H9 (cell line): ENCODE measurements around the gene DMPK. TPM values are rescaled to one million over a fixed set of nuclear protein-coding genes. Genes with fewer than 3 reads are reported as not detected.

ENCODE experiments used
- DNase-seq: peaks from one replicate; pipeline ENCODE4 v3.0.0-alpha.2; 2017
- H2AFZ ChIP-seq: one replicate; pipeline ENCODE4 v1.6.1; 2013; ENCODE audit warnings: mild to moderate bottlenecking, low read length, control low read depth, moderate library complexity
- H2AK5ac ChIP-seq: 2 replicates; pipeline ENCODE4 v1.6.1; 2013; ENCODE audit warnings: low read length, control low read depth, mixed read lengths; ENCODE audit not compliant: insufficient read length
- H2BK120ac ChIP-seq: one replicate; pipeline ENCODE4 v1.6.1; 2013; ENCODE audit warnings: low read depth, mild to moderate bottlenecking, low read length, control low read depth, inconsistent platforms; ENCODE audit not compliant: poor library complexity, severe bottlenecking
- H2BK12ac ChIP-seq: 2 replicates; pipeline ENCODE4 v1.6.1; 2013; ENCODE audit warnings: low read length, control low read depth, mixed read lengths, low read depth; ENCODE audit not compliant: insufficient read length
- H2BK15ac ChIP-seq: 2 replicates; pipeline ENCODE4 v1.6.1; 2013; ENCODE audit warnings: low read depth, low read length, control low read depth
- H2BK20ac ChIP-seq: one replicate; pipeline ENCODE4 v1.6.1; 2013; ENCODE audit warnings: low read depth, mild to moderate bottlenecking, low read length, control low read depth, inconsistent platforms; ENCODE audit not compliant: poor library complexity, severe bottlenecking
- H2BK5ac ChIP-seq: 2 replicates; pipeline ENCODE4 v1.6.1; 2013; ENCODE audit warnings: low read length, control low read depth, mixed read lengths; ENCODE audit not compliant: insufficient read length
- H3K14ac ChIP-seq: 2 replicates; pipeline ENCODE4 v1.6.1; 2013; ENCODE audit warnings: low read length, control low read depth; ENCODE audit not compliant: insufficient read depth
- H3K18ac ChIP-seq: 2 replicates; pipeline ENCODE4 v1.6.1; 2013; ENCODE audit warnings: low read depth, mild to moderate bottlenecking, mixed read lengths, low read length, control low read depth; ENCODE audit not compliant: insufficient read length
- H3K23ac ChIP-seq: 2 replicates; pipeline ENCODE4 v1.6.1; 2013; ENCODE audit warnings: low read length, control low read depth, mixed read lengths, low read depth; ENCODE audit not compliant: insufficient read length
- H3K23me2 ChIP-seq: 2 replicates; pipeline ENCODE4 v1.6.1; 2013; ENCODE audit warnings: low read depth, mild to moderate bottlenecking, mixed read lengths, low read length, control low read depth; ENCODE audit not compliant: insufficient read length, poor library complexity, severe bottlenecking
- H3K27ac ChIP-seq: 2 replicates; pipeline ENCODE4 v1.5.1; 2013; ENCODE audit warnings: low read length, control low read depth, mixed read lengths, low read depth; ENCODE audit not compliant: insufficient read length
- H3K27me3 ChIP-seq: 2 replicates; pipeline ENCODE4 v1.6.1; 2013; ENCODE audit warnings: low read length, control low read depth, inconsistent platforms; ENCODE audit not compliant: insufficient read depth
- H3K4ac ChIP-seq: 2 replicates; pipeline ENCODE4 v1.6.1; 2013; ENCODE audit warnings: low read depth, mild to moderate bottlenecking, control low read depth, inconsistent platforms, low read length, moderate library complexity
- H3K4me1 ChIP-seq: 2 replicates; pipeline ENCODE4 v1.6.1; 2013; ENCODE audit warnings: low read length, control low read depth, inconsistent platforms; ENCODE audit not compliant: insufficient read depth
- H3K4me2 ChIP-seq: 2 replicates; pipeline ENCODE4 v1.6.1; 2013; ENCODE audit warnings: low read length, control low read depth, mixed read lengths; ENCODE audit not compliant: insufficient read length, insufficient read depth
- H3K56ac ChIP-seq: 2 replicates; pipeline ENCODE4 v1.6.1; 2013; ENCODE audit warnings: low read depth, mild to moderate bottlenecking, mixed read lengths, low read length, control low read depth; ENCODE audit not compliant: insufficient read length
- H3K79me1 ChIP-seq: 2 replicates; pipeline ENCODE4 v1.6.1; 2013; ENCODE audit warnings: low read depth, mild to moderate bottlenecking, moderate library complexity, low read length, control low read depth, inconsistent platforms; ENCODE audit not compliant: insufficient read depth, poor library complexity, severe bottlenecking
- H3K79me2 ChIP-seq: 2 replicates; pipeline ENCODE4 v1.6.1; 2013; ENCODE audit warnings: low read length, control low read depth, inconsistent platforms; ENCODE audit not compliant: insufficient read depth
- H3K9ac ChIP-seq: 2 replicates; pipeline ENCODE4 v1.6.1; 2013; ENCODE audit warnings: low read length, control low read depth, mixed read lengths; ENCODE audit not compliant: insufficient read length; ENCODE audit errors: extremely low read depth
- H3K9me3 ChIP-seq: one replicate; pipeline ENCODE4 v1.6.1; 2013; ENCODE audit warnings: low read depth, low read length, inconsistent platforms; ENCODE audit not compliant: control insufficient read depth
- H3T11ph ChIP-seq: one replicate; pipeline ENCODE4 v1.6.1; 2013; ENCODE audit warnings: mild to moderate bottlenecking, low read length, control low read depth, inconsistent platforms
- H4K20me1 ChIP-seq: one replicate; pipeline ENCODE4 v1.6.1; 2013; ENCODE audit not compliant: control insufficient read depth, insufficient read length, insufficient read depth
- H4K5ac ChIP-seq: 2 replicates; pipeline ENCODE4 v1.6.1; 2013; ENCODE audit warnings: low read depth, mild to moderate bottlenecking, mixed read lengths, low read length, control low read depth; ENCODE audit not compliant: insufficient read length
- H4K8ac ChIP-seq: replicated peaks from 2 replicates; pipeline ENCODE4 v1.6.1; 2013; ENCODE audit warnings: low read length, control low read depth, mixed read lengths, low read depth; ENCODE audit not compliant: insufficient read length
- H4K91ac ChIP-seq: 2 replicates; pipeline ENCODE4 v1.6.1; 2013; ENCODE audit warnings: low read depth, mild to moderate bottlenecking, moderate library complexity, mixed read lengths, low read length, control low read depth; ENCODE audit not compliant: insufficient read length
- H3K27ac Mint-ChIP-seq, 3 experiments: 2 replicates in 2 of 3; 3 replicates in 1 of 3; pipeline ENCODE4 v1.8.0; 2020 to 2021; ENCODE audit warnings: mixed read lengths in 3 of 3, mild to moderate bottlenecking in 1 of 3, moderate library complexity in 1 of 3
- H3K27me3 Mint-ChIP-seq: 2 replicates; pipeline ENCODE4 v1.8.0; 2021; ENCODE audit warnings: low read depth, mild to moderate bottlenecking, moderate library complexity, mixed read lengths
- H3K36me3 Mint-ChIP-seq, 3 experiments: 2 replicates in 2 of 3; 3 replicates in 1 of 3; pipeline ENCODE4 v1.8.0; 2020 to 2021; ENCODE audit warnings: low read depth in 3 of 3, mixed read lengths in 3 of 3; ENCODE audit not compliant: insufficient read depth in 1 of 3
- H3K4me1 Mint-ChIP-seq, 2 experiments: 2 replicates each; pipeline ENCODE4 v1.8.0; 2020; ENCODE audit warnings: mixed read lengths in 2 of 2
- H3K4me3 Mint-ChIP-seq, 2 experiments: 2 replicates in 1 of 2; 3 replicates in 1 of 2; pipeline ENCODE4 v1.8.0; 2020 to 2021; ENCODE audit warnings: mild to moderate bottlenecking in 2 of 2, mixed read lengths in 2 of 2, moderate library complexity in 1 of 2
- H3K9me3 Mint-ChIP-seq, 2 experiments: 2 replicates in 1 of 2; 3 replicates in 1 of 2; pipeline ENCODE4 v1.8.0; 2020; ENCODE audit warnings: mild to moderate bottlenecking in 2 of 2, mixed read lengths in 2 of 2, moderate library complexity in 1 of 2
- CTCF ChIP-seq: fragments of 200-600 bp; sonication (generic); conservative IDR thresholded peaks from 3 replicates; pipeline ENCODE4 v1.8.0; 2021; ENCODE audit warnings: antibody characterized with exemption, mild to moderate bottlenecking
- WGBS: extraction: QIAGEN DNeasy Blood & Tissue Kit; methylation state at CpG from one replicate; pipeline ENCODE4 v1.1.7; 2013; ENCODE audit warnings: missing lambda C conversion rate, low lambda C conversion rate, mixed read lengths; ENCODE audit not compliant: insufficient read length; ENCODE audit errors: extremely low coverage; 5-methylcytosine and 5-hydroxymethylcytosine counted together
- total RNA-seq: library from RNA; stranded (reverse); gene quantifications from 2 replicates; pipeline ENCODE4 v1.2.1, GENCODE V29; 2021

The DMPK gene
- total RNA-seq, 1 experiment from 2014 or later = 67.4 TPM

- DNase-seq = no peak
- Mint-ChIP-seq H3K36me3 (0 out of 7 replicates have a peak, but pooled peaks cover 0 to 2% (median 0%) of the 10 kb centered on the region in 3 experiments), H3K27me3 (peaks cover 20% of the 10 kb centered on the region), H3K27ac (no peak overlapping the region), H3K9me3 (no peaks in the 10 kb centered on the region), H3K4me3 (no peak overlapping the region), H3K4me1 (peaks cover 8 to 35% of the 10 kb centered on the region in 2 experiments)
- no peak overlapping the region for H2BK5ac ChIP-seq
- no peak overlapping the region for H3K27ac ChIP-seq
- no peak overlapping the region for H2BK120ac ChIP-seq
- no peak overlapping the region for H3K9ac ChIP-seq
- peaks cover 11% of the 10 kb centered on the region for H3K23me2 ChIP-seq
- TF ChIP-seq CTCF = no peak
- H3K4me2 ChIP-seq = no peak overlapping the region
- no peak overlapping the region for H3K14ac ChIP-seq
- H3T11ph ChIP-seq = no peak overlapping the region
- no peak overlapping the region for H4K91ac ChIP-seq
- no peaks in the 10 kb centered on the region for H3K79me1 ChIP-seq
- peaks cover 3% of the 10 kb centered on the region; the same call in 1 of the 2 replicates for H3K4me1 ChIP-seq
- H3K4ac ChIP-seq = no peak overlapping the region
- H2BK20ac ChIP-seq = no peak overlapping the region
- H2AFZ ChIP-seq = no peak overlapping the region
- H2AK5ac ChIP-seq = no peak overlapping the region
- WGBS = no CpG with 5 or more reads among the region's 15 CpGs
- no peaks in the 10 kb centered on the region for H3K9me3 ChIP-seq
- H3K18ac ChIP-seq = no peak overlapping the region
- H2BK12ac ChIP-seq = no peak overlapping the region
- H4K5ac ChIP-seq = no peak overlapping the region
- H3K23ac ChIP-seq = no peak overlapping the region
- H3K79me2 ChIP-seq = no peaks in the 10 kb centered on the region
- H4K8ac ChIP-seq = no peak overlapping the region
- H4K20me1 ChIP-seq = no peaks in the 10 kb centered on the region
- no peaks in the 10 kb centered on the region for H3K27me3 ChIP-seq
- no peak overlapping the region for H2BK15ac ChIP-seq
- no peak overlapping the region for H3K56ac ChIP-seq
These were observed 19.2 kb downstream of the DMPK start for GRCh38 chr19:45762870-45763631.
